Motor neuron (in vitro differentiated cells): ENCODE results near the gene IKZF2. TPM values are rescaled to one million over a fixed set of nuclear protein-coding genes. Genes with fewer than 3 reads are reported as not detected.

Experiments
- ATAC-seq, 8 experiments: fragments of 200-7000 bp; cut with Tn5 transposase; replicated peaks in 6 of 8; 2 replicates each; pipeline ENCODE4 v1.8.0; 2021; ENCODE audit warnings: mild to moderate bottlenecking in 8 of 8, moderate library complexity in 8 of 8
- H3K27ac ChIP-seq, 2 donors: fragments of 250-450 bp; sonication (Bioruptor Pico); 2 replicates each; pipeline ENCODE4 v1.9.0; 2021; ENCODE audit warnings: antibody characterized with exemption in 2 of 2, mild to moderate bottlenecking in 2 of 2, moderate library complexity in 1 of 2
- H3K4me1 ChIP-seq, 2 donors: fragments of 250-450 bp; sonication (Bioruptor Pico); replicated peaks in 1 of 2; 2 replicates each; pipeline ENCODE4 v1.6.1; 2021; ENCODE audit warnings: antibody characterized with exemption in 2 of 2, mild to moderate bottlenecking in 2 of 2, moderate library complexity in 1 of 2
- H3K4me3 ChIP-seq, 5 donors: fragments of 250-450 bp; sonication (Bioruptor Pico); 2 replicates each; pipeline ENCODE4 v1.9.0; 2021; ENCODE audit warnings: antibody characterized with exemption in 5 of 5, mild to moderate bottlenecking in 5 of 5, moderate library complexity in 4 of 5
- WGBS, 10 experiments: fragments of 450-650 bp; shearing (Covaris generic); methylation state at CpG; one replicate each; pipeline ENCODE4 v1.0.0; 2022; 5-methylcytosine and 5-hydroxymethylcytosine counted together
- in situ Hi-C, 9 experiments: fragments of 400-800 bp; cut with MboI; loops; one replicate each; pipeline ENCODE4 v1.15.0; 2021; ENCODE audit warnings: low sequenced_read_pairs in 9 of 9, low pct_unique_long_range_greater_than_20kb in 2 of 9; ENCODE audit not compliant: unreplicated experiment in 9 of 9
- total RNA-seq, 8 experiments: library from RNA; unstranded; fragments of 300-600 nt; gene quantifications; 2 replicates each; pipeline versions ENCODE4 v1.2.3 to v1.2.4, GENCODE V29; 2022

The IKZF2 gene
- total RNA-seq, 8 experiments from 2014 or later = 1.0 to 20.2 (median 6.4) TPM

GRCh38 chr2:212995920-212996319 is 155.5 kb downstream of the IKZF2 start:
- 14 to 100% (median 71%) methylated on average over 1 of the region's 2 CpGs; no CpG with 5 or more reads in 3 of the 10 experiments for WGBS, 10 experiments
- H3K4me3 ChIP-seq = no peak overlapping the region
- in situ Hi-C loops = no loop called here
- peak in 1 of 8 experiments; percentile 20 for ATAC-seq
- H3K27ac ChIP-seq = no peak overlapping the region
- no peaks in the 10 kb centered on the region for H3K4me1 ChIP-seq

GRCh38 chr2:212994976-212995375 is 156.4 kb downstream of the IKZF2 start:
- Histone ChIP-seq H3K27ac (no peak overlapping the region), H3K4me1 (no peaks in the 10 kb centered on the region), H3K4me3 (no peak overlapping the region)
- ATAC-seq = no peak
- in situ Hi-C loops = no loop called here

- WGBS, 10 experiments = 33 to 100% (median 100%) methylated on average over 1 of the region's 1 CpG; no CpG with 5 or more reads in 1 of the 10 experiments
- Histone ChIP-seq H3K4me1 (no peaks in the 10 kb centered on the region), H3K27ac (no peak overlapping the region), H3K4me3 (no peak overlapping the region)
- ATAC-seq = no peak
- in situ Hi-C loops = no loop called here
Measured at GRCh38 chr2:212991120-212991519, 160.3 kb downstream of the IKZF2 start.

GRCh38 chr2:212990697-212991096 is 160.7 kb downstream of the IKZF2 start:
- 80 to 100% (median 100%) methylated on average over 1 of the region's 1 CpG; no CpG with 5 or more reads in 4 of the 10 experiments for WGBS, 10 experiments
- in situ Hi-C loops = no loop called here
- ATAC-seq = no peak
- H3K4me3 ChIP-seq = no peak overlapping the region
- H3K27ac ChIP-seq = no peak overlapping the region
- no peaks in the 10 kb centered on the region for H3K4me1 ChIP-seq

GRCh38 chr2:212987492-212987891 is 163.9 kb downstream of the IKZF2 start:
- ATAC-seq = no peak
- in situ Hi-C loops = no loop called here
- H3K4me1 ChIP-seq = no peaks in the 10 kb centered on the region
- 0 to 100% (median 86%) methylated on average over 1 to 4 of the region's 4 CpGs; no CpG with 5 or more reads in 1 of the 10 experiments for WGBS, 10 experiments
- H3K27ac ChIP-seq = no peak overlapping the region
- H3K4me3 ChIP-seq = no peak overlapping the region

- Histone ChIP-seq H3K4me3 (no peak overlapping the region), H3K4me1 (no peaks in the 10 kb centered on the region), H3K27ac (no peak overlapping the region)
- in situ Hi-C loops = no loop called here
- WGBS, 10 experiments = 15 to 90% (median 70%) methylated on average over 2 to 6 of the region's 6 CpGs
- no peak for ATAC-seq
Measured at GRCh38 chr2:212984129-212984528, 167.3 kb downstream of the IKZF2 start.

GRCh38 chr2:212979799-212980198 is 171.6 kb downstream of the IKZF2 start:
- no peaks in the 10 kb centered on the region for H3K4me1 ChIP-seq
- in situ Hi-C loops = no loop called here
- 100% methylated on average over 1 of the region's 1 CpG; no CpG with 5 or more reads in 9 of the 10 experiments for WGBS, 10 experiments
- no peak for ATAC-seq
- H3K27ac ChIP-seq = no peak overlapping the region
- H3K4me3 ChIP-seq = no peak overlapping the region

GRCh38 chr2:212979046-212979612 is 172.3 kb downstream of the IKZF2 start:
- Histone ChIP-seq H3K27ac (no peak overlapping the region), H3K4me1 (no peaks in the 10 kb centered on the region), H3K4me3 (no peak overlapping the region)
- WGBS, 10 experiments = 0 to 80% (median 61%) methylated on average over 1 to 2 of the region's 2 CpGs
- in situ Hi-C loops = no loop called here
- ATAC-seq = no peak

GRCh38 chr2:212977152-212977551 is 174.3 kb downstream of the IKZF2 start:
- Histone ChIP-seq H3K4me3 (no peak overlapping the region), H3K27ac (no peak overlapping the region), H3K4me1 (no peaks in the 10 kb centered on the region)
- ATAC-seq = no peak
- in situ Hi-C loops = no loop called here
- 59 to 100% (median 93%) methylated on average over 1 to 2 of the region's 2 CpGs for WGBS, 10 experiments

GRCh38 chr2:212975333-212975732 is 176.1 kb downstream of the IKZF2 start:
- WGBS, 10 experiments = 0 to 86% (median 57%) methylated on average over 1 of the region's 1 CpG; no CpG with 5 or more reads in 1 of the 10 experiments

GRCh38 chr2:212974692-212975091 is 176.7 kb downstream of the IKZF2 start:
- in situ Hi-C loops = no loop called here
- WGBS, 10 experiments = 0 to 64% (median 50%) methylated on average over 1 to 2 of the region's 2 CpGs; no CpG with 5 or more reads in 3 of the 10 experiments
- Histone ChIP-seq H3K4me3 (no peak overlapping the region), H3K27ac (no peak overlapping the region), H3K4me1 (no peaks in the 10 kb centered on the region)
- ATAC-seq = peak in 3 of 8 experiments; percentile 27 to 68 (median 57)

More at GRCh38 chr2:212975333-212975732, 176.1 kb downstream of the IKZF2 start:
- in situ Hi-C loops = no loop called here
- no peak overlapping the region for H3K4me3 ChIP-seq
- H3K27ac ChIP-seq = no peak overlapping the region
- ATAC-seq = no peak
- no peaks in the 10 kb centered on the region for H3K4me1 ChIP-seq

GRCh38 chr2:212973347-212973746 is 178.1 kb downstream of the IKZF2 start:
- in situ Hi-C loops = no loop called here
- no peak overlapping the region for H3K27ac ChIP-seq
- ATAC-seq = no peak
- WGBS, 10 experiments = 14 to 100% (median 84%) methylated on average over 1 to 3 of the region's 3 CpGs
- H3K4me1 ChIP-seq = no peaks in the 10 kb centered on the region
- no peak overlapping the region for H3K4me3 ChIP-seq

- peak in 3 of 8 experiments; percentile 33 to 37 (median 35) for ATAC-seq
- no peak overlapping the region for H3K27ac ChIP-seq
- H3K4me3 ChIP-seq = no peak overlapping the region
- H3K4me1 ChIP-seq = peaks cover 0 to 6% of the 10 kb centered on the region in 2 donors
- in situ Hi-C loops = no loop called here
Measured at GRCh38 chr2:212970132-212970531, 181.3 kb downstream of the IKZF2 start.
